Skeletal muscle satellite cell (primary cell): Measurements from ENCODE around the gene VAMP2.

ENCODE experiments used
- H3K27me3 ChIP-seq: 2 replicates; pipeline ENCODE4 v1.7.0; 2013; ENCODE audit warnings: low read length; ENCODE audit not compliant: control insufficient read depth, insufficient read depth
- H3K36me3 ChIP-seq: 2 replicates; pipeline ENCODE4 v1.7.0; 2013; ENCODE audit warnings: mild to moderate bottlenecking, control low read depth, low read length; ENCODE audit not compliant: insufficient read depth
- H3K4me1 ChIP-seq: 2 replicates; pipeline ENCODE4 v1.7.0; 2013; ENCODE audit warnings: low read length; ENCODE audit not compliant: control insufficient read depth, insufficient read depth
- H3K4me2 ChIP-seq: 2 replicates; pipeline ENCODE4 v1.7.0; 2013; ENCODE audit warnings: mild to moderate bottlenecking, low read length
- H3K4me3 ChIP-seq: 2 replicates; pipeline ENCODE4 v1.7.0; 2013; ENCODE audit warnings: low read length
- H3K9ac ChIP-seq: 2 replicates; pipeline ENCODE4 v1.7.0; 2013; ENCODE audit warnings: mild to moderate bottlenecking, low read depth, low read length, moderate library complexity
- H3K9me3 ChIP-seq: replicated peaks from 2 replicates; pipeline ENCODE4 v1.7.0; 2013; ENCODE audit warnings: mild to moderate bottlenecking, control low read depth, low read length

VAMP2 gene

DNA sequence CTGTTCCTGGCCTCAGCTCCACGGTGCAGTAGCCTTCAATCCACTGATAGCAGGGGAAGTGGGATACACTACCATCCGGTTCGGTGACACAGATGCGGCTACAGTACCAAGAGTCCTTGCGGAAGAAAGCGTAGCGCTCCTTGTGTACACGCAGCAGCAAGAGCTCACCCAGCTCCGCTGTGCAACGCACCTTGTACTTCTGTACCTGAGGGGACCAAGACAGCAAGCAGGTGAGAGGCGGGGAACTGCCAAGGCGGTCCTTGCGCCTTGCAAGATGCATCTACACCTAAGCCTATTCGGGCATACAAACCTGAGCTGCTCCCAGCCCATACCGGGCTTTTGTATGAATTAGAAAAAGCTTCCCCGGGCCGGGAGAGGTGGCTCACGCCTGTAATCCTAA, 46.0 kb downstream of the VAMP2 start:
- Histone ChIP-seq H3K9me3 (no peaks in the 10 kb centered on the region), H3K4me2 (no peak overlapping the region), H3K9ac (no peak overlapping the region), H3K27me3 (peaks cover 46% of the 10 kb centered on the region), H3K36me3 (no peaks in the 10 kb centered on the region), H3K4me1 (peaks cover 16% of the 10 kb centered on the region), H3K4me3 (no peak overlapping the region)

DNA sequence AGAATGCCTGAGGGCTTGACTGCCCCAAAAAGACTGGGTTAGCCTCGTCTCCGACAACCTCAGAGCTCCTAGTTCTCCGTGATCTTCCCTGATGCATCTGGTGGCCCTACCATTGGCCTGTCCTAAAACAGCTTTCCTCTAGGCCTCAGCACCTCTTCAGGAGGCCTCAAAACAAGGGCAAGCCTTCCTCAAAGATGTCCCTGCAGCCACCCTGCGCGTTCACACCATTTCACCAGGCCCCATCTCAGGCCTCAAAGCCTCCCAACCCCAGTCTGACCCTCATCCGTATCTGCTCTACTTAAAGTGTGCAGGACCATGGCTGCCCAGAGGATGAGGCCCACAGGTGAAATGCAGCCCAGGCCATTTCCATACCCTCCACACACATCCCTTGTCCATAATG, 51.8 kb downstream of the VAMP2 start:
- no peak overlapping the region for H3K9ac ChIP-seq
- H3K27me3 ChIP-seq: peaks cover 53% of the 10 kb centered on the region
- H3K9me3 ChIP-seq: no peaks in the 10 kb centered on the region
- H3K4me2 ChIP-seq: no peak overlapping the region
- H3K36me3 ChIP-seq: no peaks in the 10 kb centered on the region
- peaks cover 6% of the 10 kb centered on the region for H3K4me1 ChIP-seq
- H3K4me3 ChIP-seq: no peak overlapping the region

DNA sequence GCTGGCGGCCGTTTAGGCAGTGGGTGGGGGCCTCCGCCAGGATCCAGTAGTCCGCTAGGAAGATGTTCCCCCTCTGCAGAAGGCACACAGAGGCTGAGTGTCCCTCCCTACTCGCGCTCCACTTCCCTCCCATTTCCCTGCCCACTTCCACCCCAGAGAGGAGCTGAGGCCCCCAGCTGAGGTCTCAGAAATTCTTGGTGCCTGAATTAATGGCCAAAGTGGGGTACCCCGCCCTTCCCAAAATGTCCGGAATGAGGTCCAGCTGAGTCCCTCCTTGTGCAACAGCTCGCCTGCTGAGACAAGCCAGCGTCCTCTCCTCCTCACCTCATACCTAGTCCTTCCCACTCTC, 52.3 kb downstream of the VAMP2 start:
- Histone ChIP-seq H3K4me2 (peak overlapping the region; percentile 56), H3K27me3 (peaks cover 49% of the 10 kb centered on the region), H3K36me3 (no peaks in the 10 kb centered on the region), H3K4me3 (no peak overlapping the region), H3K9me3 (no peaks in the 10 kb centered on the region), H3K4me1 (peaks cover 6% of the 10 kb centered on the region), H3K9ac (no peak overlapping the region)

DNA sequence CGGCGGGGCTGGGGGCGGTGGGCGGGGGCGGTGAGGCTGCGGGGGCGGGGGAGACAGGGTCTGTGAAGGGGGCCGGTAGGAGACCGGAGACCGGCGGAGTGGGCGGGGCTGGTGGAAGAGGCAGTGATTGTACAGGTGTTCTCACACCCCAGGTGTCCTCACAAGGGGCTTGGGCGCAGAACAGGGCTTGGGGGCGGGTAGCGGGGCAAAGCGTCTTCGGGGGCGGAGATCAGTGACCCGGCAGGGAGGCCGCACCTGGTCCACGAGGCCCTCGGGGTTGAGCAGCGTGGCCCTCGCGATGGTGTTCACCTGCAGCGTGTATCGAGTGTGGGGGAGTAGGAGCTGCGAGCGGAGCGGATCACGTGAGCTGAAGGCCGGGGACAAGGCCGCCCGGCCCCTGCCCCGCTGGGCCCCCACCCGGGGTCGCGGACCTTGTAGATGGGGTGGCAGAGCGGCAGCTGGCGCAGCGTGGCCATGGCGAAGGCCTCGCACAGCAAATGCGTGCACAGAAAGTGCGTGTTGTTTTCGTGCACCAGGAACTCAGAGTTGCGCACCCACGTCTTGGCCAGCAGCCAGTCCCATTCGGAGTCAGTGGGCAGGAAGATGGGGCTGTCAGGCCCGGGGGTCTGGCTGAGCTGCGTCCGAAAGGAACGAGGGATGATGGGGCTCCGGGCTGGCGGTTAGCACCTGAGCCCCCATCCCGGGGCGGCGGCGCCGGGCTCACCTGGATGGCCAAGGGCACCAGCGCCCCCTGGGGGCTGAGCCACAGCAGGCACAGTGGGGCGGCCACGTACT, 52.9 kb downstream of the VAMP2 start:
- Histone ChIP-seq H3K9me3 (no peaks in the 10 kb centered on the region), H3K4me1 (peaks cover 6% of the 10 kb centered on the region), H3K9ac (no peak overlapping the region), H3K4me3 (no peak overlapping the region), H3K4me2 (peak overlapping the region; percentile 56), H3K36me3 (no peaks in the 10 kb centered on the region), H3K27me3 (peaks cover 48% of the 10 kb centered on the region)
